Stimulated activated naive B cell treated with anti-CD40 and anti-IgM and Interleukin-4, amounts not matched to agents 10 μg/mL and 1 μg/mL and 100 μg/mL, for 72 hours (primary cell): ENCODE measurements around the gene SMC6.

ENCODE experiments used
- ATAC-seq, 2 donors: fragments of 150-1000 bp; cut with Tn5 transposase; replicated peaks; 2 replicates each; pipeline ENCODE4 v1.10.0; 2021; ENCODE audit warnings: moderate library complexity in 1 of 2
- DNase-seq: peaks from one replicate; pipeline ENCODE4 v3.0.0; 2021
- H3K27ac Mint-ChIP-seq: one replicate; pipeline ENCODE4 v1.8.0; 2022; ENCODE audit warnings: mild to moderate bottlenecking, mixed read lengths
- H3K27me3 Mint-ChIP-seq, 2 donors: one replicate each; pipeline ENCODE4 v1.8.0; 2022; ENCODE audit warnings: mixed read lengths in 2 of 2
- H3K36me3 Mint-ChIP-seq, 2 donors: one replicate each; pipeline ENCODE4 v1.8.0; 2022; ENCODE audit warnings: mixed read lengths in 2 of 2, mild to moderate bottlenecking in 1 of 2
- H3K4me1 Mint-ChIP-seq, 2 donors: one replicate each; pipeline ENCODE4 v1.8.0; 2022; ENCODE audit warnings: mixed read lengths in 2 of 2, mild to moderate bottlenecking in 1 of 2
- H3K4me3 Mint-ChIP-seq, 2 donors: one replicate each; pipeline ENCODE4 v1.8.0; 2022; ENCODE audit warnings: mild to moderate bottlenecking in 2 of 2, mixed read lengths in 2 of 2, moderate library complexity in 1 of 2
- H3K9me3 Mint-ChIP-seq, 2 donors: one replicate each; pipeline ENCODE4 v1.8.0; 2022; ENCODE audit warnings: mixed read lengths in 2 of 2, mild to moderate bottlenecking in 1 of 2

SMC6 gene

GRCh38 chr2:17752892-17753802 is 463 bp downstream of the SMC6 start:
- peak; percentile 54 to 66 for ATAC-seq
- Mint-ChIP-seq H3K27me3 (no peaks in the 10 kb centered on the region), H3K4me3 (peak overlapping the region; percentile 96 to 99), H3K9me3 (no peaks in the 10 kb centered on the region), H3K36me3 (peaks cover 3 to 8% of the 10 kb centered on the region in 2 donors), H3K27ac (peak overlapping the region; percentile 97), H3K4me1 (peaks cover 16 to 24% of the 10 kb centered on the region in 2 donors)
- no peak for DNase-seq

GRCh38 chr2:17752246-17752645 is 1.4 kb downstream of the SMC6 start:
- Mint-ChIP-seq H3K36me3 (peaks cover 3 to 13% of the 10 kb centered on the region in 2 donors), H3K27ac (peak overlapping the region; percentile 74), H3K27me3 (no peaks in the 10 kb centered on the region), H3K9me3 (no peaks in the 10 kb centered on the region), H3K4me1 (peaks cover 18 to 31% of the 10 kb centered on the region in 2 donors), H3K4me3 (peak overlapping the region; percentile 96 to 99)
- ATAC-seq (peak; percentile 32 to 35), DNase-seq (no peak)

- peaks cover 4 to 13% of the 10 kb centered on the region in 2 donors for H3K36me3 Mint-ChIP-seq
- ATAC-seq (no peak), DNase-seq (no peak)
- no peaks in the 10 kb centered on the region for H3K27me3 Mint-ChIP-seq
- peak overlapping the region; percentile 15 for H3K27ac Mint-ChIP-seq
- H3K9me3 Mint-ChIP-seq, result no peaks in the 10 kb centered on the region
- H3K4me3 Mint-ChIP-seq, result peak overlapping the region; percentile 4 to 12
- peaks cover 18 to 30% of the 10 kb centered on the region in 2 donors for H3K4me1 Mint-ChIP-seq
Measured at GRCh38 chr2:17749753-17750438, 3.7 kb downstream of the SMC6 start.

GRCh38 chr2:17748745-17749144 is 4.9 kb downstream of the SMC6 start:
- DNase-seq, result no peak
- no peak for ATAC-seq
- no peak overlapping the region for H3K4me3 Mint-ChIP-seq
- H3K27ac Mint-ChIP-seq, result no peak overlapping the region
- peaks cover 7 to 19% of the 10 kb centered on the region in 2 donors for H3K36me3 Mint-ChIP-seq
- no peaks in the 10 kb centered on the region for H3K27me3 Mint-ChIP-seq
- H3K4me1 Mint-ChIP-seq, result peaks cover 15 to 25% of the 10 kb centered on the region in 2 donors
- H3K9me3 Mint-ChIP-seq, result no peaks in the 10 kb centered on the region

GRCh38 chr2:17747684-17748452 is 5.7 kb downstream of the SMC6 start:
- no peaks in the 10 kb centered on the region for H3K9me3 Mint-ChIP-seq
- no peak overlapping the region for H3K4me3 Mint-ChIP-seq
- peaks cover 15 to 29% of the 10 kb centered on the region in 2 donors for H3K4me1 Mint-ChIP-seq
- H3K36me3 Mint-ChIP-seq, result peaks cover 7 to 24% of the 10 kb centered on the region in 2 donors
- no peak overlapping the region for H3K27ac Mint-ChIP-seq
- no peaks in the 10 kb centered on the region for H3K27me3 Mint-ChIP-seq
- ATAC-seq (no peak), DNase-seq (no peak)

GRCh38 chr2:17740203-17740602 is 13.4 kb downstream of the SMC6 start:
- H3K9me3 Mint-ChIP-seq, result no peaks in the 10 kb centered on the region
- ATAC-seq (no peak), DNase-seq (no peak)
- no peak overlapping the region for H3K4me3 Mint-ChIP-seq
- H3K36me3 Mint-ChIP-seq, result peaks cover 29 to 54% of the 10 kb centered on the region in 2 donors
- peaks cover 3 to 11% of the 10 kb centered on the region in 2 donors for H3K4me1 Mint-ChIP-seq
- H3K27me3 Mint-ChIP-seq, result no peaks in the 10 kb centered on the region
- H3K27ac Mint-ChIP-seq, result peak overlapping the region; percentile 49

GRCh38 chr2:17736989-17737388 is 16.6 kb downstream of the SMC6 start:
- Mint-ChIP-seq H3K9me3 (no peaks in the 10 kb centered on the region), H3K27ac (no peak overlapping the region), H3K27me3 (no peaks in the 10 kb centered on the region), H3K4me3 (no peak overlapping the region), H3K36me3 (peaks cover 32 to 50% of the 10 kb centered on the region in 2 donors), H3K4me1 (peaks cover 7 to 21% of the 10 kb centered on the region in 2 donors)
- ATAC-seq (no peak), DNase-seq (no peak)

- peak overlapping the region; percentile 16 for H3K27ac Mint-ChIP-seq
- H3K9me3 Mint-ChIP-seq, result no peaks in the 10 kb centered on the region
- DNase-seq (no peak), ATAC-seq (no peak)
- peaks cover 5 to 21% of the 10 kb centered on the region in 2 donors for H3K4me1 Mint-ChIP-seq
- no peaks in the 10 kb centered on the region for H3K27me3 Mint-ChIP-seq
- peaks cover 35 to 51% of the 10 kb centered on the region in 2 donors for H3K36me3 Mint-ChIP-seq
- no peak overlapping the region for H3K4me3 Mint-ChIP-seq
Measured at GRCh38 chr2:17735864-17736263, 17.7 kb downstream of the SMC6 start.

- peaks cover 4 to 21% of the 10 kb centered on the region in 2 donors for H3K4me1 Mint-ChIP-seq
- no peaks in the 10 kb centered on the region for H3K27me3 Mint-ChIP-seq
- no peak overlapping the region for H3K27ac Mint-ChIP-seq
- peaks cover 23 to 35% of the 10 kb centered on the region in 2 donors for H3K36me3 Mint-ChIP-seq
- ATAC-seq (peak; percentile 33 to 65), DNase-seq (no peak)
- H3K9me3 Mint-ChIP-seq, result no peaks in the 10 kb centered on the region
- no peak overlapping the region for H3K4me3 Mint-ChIP-seq
Measured at GRCh38 chr2:17733599-17733998, 20.0 kb downstream of the SMC6 start.

GRCh38 chr2:17729880-17730279 is 23.7 kb downstream of the SMC6 start:
- no peak overlapping the region for H3K27ac Mint-ChIP-seq
- H3K9me3 Mint-ChIP-seq, result no peaks in the 10 kb centered on the region
- no peak overlapping the region for H3K4me3 Mint-ChIP-seq
- H3K36me3 Mint-ChIP-seq, result peaks cover 14 to 18% of the 10 kb centered on the region in 2 donors
- peaks cover 4 to 10% of the 10 kb centered on the region in 2 donors for H3K4me1 Mint-ChIP-seq
- no peaks in the 10 kb centered on the region for H3K27me3 Mint-ChIP-seq
- ATAC-seq (no peak), DNase-seq (no peak)

- H3K36me3 Mint-ChIP-seq, result peaks cover 11 to 13% of the 10 kb centered on the region in 2 donors
- no peaks in the 10 kb centered on the region for H3K9me3 Mint-ChIP-seq
- H3K4me1 Mint-ChIP-seq, result no peaks in the 10 kb centered on the region
- H3K27ac Mint-ChIP-seq, result no peak overlapping the region
- no peaks in the 10 kb centered on the region for H3K27me3 Mint-ChIP-seq
- no peak overlapping the region for H3K4me3 Mint-ChIP-seq
- DNase-seq (no peak), ATAC-seq (no peak)
Measured at GRCh38 chr2:17728210-17728609, 25.4 kb downstream of the SMC6 start.

- ATAC-seq (no peak), DNase-seq (no peak)
- Mint-ChIP-seq H3K4me1 (no peaks in the 10 kb centered on the region), H3K36me3 (peaks cover 5 to 10% of the 10 kb centered on the region in 2 donors), H3K4me3 (no peak overlapping the region), H3K27ac (no peak overlapping the region), H3K27me3 (no peaks in the 10 kb centered on the region), H3K9me3 (no peaks in the 10 kb centered on the region)
Measured at GRCh38 chr2:17719562-17720371, 33.8 kb downstream of the SMC6 start.

- ATAC-seq, result no peak
- no peak for DNase-seq
- Mint-ChIP-seq H3K4me3 (no peak overlapping the region), H3K27ac (no peak overlapping the region), H3K4me1 (no peaks in the 10 kb centered on the region), H3K36me3 (peaks cover 10 to 17% of the 10 kb centered on the region in 2 donors), H3K9me3 (no peaks in the 10 kb centered on the region), H3K27me3 (no peaks in the 10 kb centered on the region)
Measured at GRCh38 chr2:17718689-17719088, 34.9 kb downstream of the SMC6 start.
